ENCODE results near the gene XPNPEP1. TPM values are rescaled to one million over a fixed set of nuclear protein-coding genes. Genes with fewer than 3 reads are reported as not detected.

Gene XPNPEP1
- total and polyA plus RNA-seq, 4 donors = 28.4 to 68.9 (median 43.2) TPM

DNA sequence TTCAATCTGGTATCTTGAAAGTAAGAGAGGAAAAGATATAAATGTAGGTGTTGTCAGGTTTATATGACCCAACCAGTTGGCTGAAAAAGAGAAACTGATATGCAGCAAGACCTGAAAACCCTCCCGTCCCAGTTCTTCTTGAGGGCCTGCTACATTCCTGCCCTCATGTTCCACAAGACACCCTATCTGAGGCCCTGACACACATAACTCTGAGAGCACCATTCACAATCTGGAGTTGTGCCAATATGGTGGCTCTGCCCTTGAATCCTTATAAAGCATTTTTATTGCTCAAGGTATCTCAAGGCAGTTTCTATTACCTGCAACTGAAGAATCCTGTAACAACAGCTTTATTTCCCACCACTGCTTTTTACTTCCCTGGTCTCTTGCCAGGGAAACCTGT is 17.0 kb downstream of the XPNPEP1 start:
- DNase-seq (no peak), ATAC-seq (ENCODE audit: low FRiP score) (no peak)
- H3K27me3 ChIP-seq (ENCODE audit: control insufficient read depth in 1 of 2, insufficient read depth in 2 of 2, low read length in 1 of 2) = no peaks in the 10 kb centered on the region
- H3K36me3 ChIP-seq (ENCODE audit: control insufficient read depth in 1 of 2, insufficient read depth in 2 of 2, low read length in 1 of 2) = peaks cover 0 to 4% of the 10 kb centered on the region in 2 donors
- no peak overlapping the region for H3K27ac ChIP-seq (ENCODE audit: low read depth in 1 of 2, low read length in 2 of 2)
- no peaks in the 10 kb centered on the region for H3K9me3 ChIP-seq (ENCODE audit: control insufficient read depth, low read length)
- intact Hi-C loops (cut with DNase I) = no loop called here
- no peak overlapping the region for H3K4me3 ChIP-seq (ENCODE audit: low read length in 2 of 2)
- 89% methylated on average over 1 of the region's 1 CpG for WGBS, 2 donors
- peaks cover 5 to 7% of the 10 kb centered on the region in 2 donors for H3K4me1 ChIP-seq (ENCODE audit: control insufficient read depth in 1 of 2, insufficient read depth in 2 of 2, low read length in 2 of 2)

DNA sequence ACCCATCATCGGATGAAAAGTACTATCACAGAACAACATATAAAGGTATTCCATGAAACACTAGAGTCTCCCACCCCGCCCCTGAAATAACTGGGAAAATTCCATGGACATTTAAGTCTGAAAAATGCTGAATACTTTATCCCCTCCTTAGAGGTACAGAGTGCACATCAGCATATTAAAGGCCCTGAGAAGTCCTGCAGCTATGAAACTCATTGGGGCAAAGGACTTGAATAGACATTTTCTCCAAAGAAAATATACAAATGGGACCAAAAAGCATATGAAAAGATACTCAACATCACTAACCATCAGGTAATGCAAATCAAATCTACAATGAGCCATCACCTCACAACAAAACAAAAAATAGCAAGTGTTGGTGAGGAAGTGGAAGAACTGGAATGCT is 18.9 kb downstream of the XPNPEP1 start:
- H3K27me3 ChIP-seq (ENCODE audit: control insufficient read depth in 1 of 2, insufficient read depth in 2 of 2, low read length in 1 of 2) = no peaks in the 10 kb centered on the region

DNA sequence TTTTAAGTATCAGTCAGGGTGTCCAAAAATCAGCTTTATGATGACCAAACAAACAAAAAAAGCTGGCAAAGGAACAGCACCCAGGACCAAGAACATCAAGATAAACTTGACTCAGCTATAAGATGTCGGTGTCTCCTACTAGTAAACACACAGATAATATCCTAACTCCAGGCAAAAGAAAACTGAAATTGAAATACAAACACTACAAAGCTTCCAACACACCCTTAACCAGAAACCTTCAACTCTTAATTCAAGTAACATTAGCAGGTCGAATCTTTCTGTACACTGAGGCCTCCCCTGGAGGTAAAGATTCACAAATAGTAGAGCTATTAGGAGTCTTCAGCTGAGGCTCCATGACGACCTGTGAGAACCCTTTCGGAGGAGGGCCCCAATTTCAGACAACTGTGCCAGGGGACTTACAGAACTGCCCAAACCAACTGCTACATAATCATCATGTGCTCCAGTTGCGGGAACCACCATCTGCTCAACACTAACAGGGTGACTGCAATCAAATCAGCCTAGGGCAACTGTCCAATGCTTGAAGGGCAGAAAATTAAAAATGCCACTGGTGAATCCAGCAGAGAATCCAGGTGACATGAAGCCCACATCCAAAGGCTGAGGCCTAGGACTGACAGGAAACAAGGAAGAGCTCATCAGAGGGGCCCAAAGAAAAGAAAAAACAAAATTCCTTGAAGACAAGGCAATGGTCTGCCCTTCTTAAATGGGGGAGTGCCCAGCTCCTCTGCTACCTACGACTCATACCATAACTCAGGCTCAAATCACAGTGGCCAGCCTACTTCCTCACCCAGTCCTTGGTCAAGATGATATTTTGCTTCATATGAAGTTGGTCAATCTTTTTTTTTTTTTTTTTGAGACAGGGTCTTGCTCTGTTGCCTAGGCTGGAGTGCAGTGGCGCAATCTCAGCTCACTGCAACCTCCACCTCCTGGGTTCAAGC is 20.0 kb downstream of the XPNPEP1 start:
- no peak overlapping the region for H3K27ac ChIP-seq (ENCODE audit: low read depth in 1 of 2, low read length in 2 of 2)
- peaks cover 0 to 4% of the 10 kb centered on the region in 2 donors for H3K36me3 ChIP-seq (ENCODE audit: control insufficient read depth in 1 of 2, insufficient read depth in 2 of 2, low read length in 1 of 2)
- no peak overlapping the region for H3K4me3 ChIP-seq (ENCODE audit: low read length in 2 of 2)
- DNase-seq (no peak), ATAC-seq (ENCODE audit: low FRiP score) (no peak)
- intact Hi-C loops (cut with DNase I) = no loop called here
- WGBS, 2 donors = 38 to 55% methylated on average over 7 of the region's 7 CpGs
- H3K4me1 ChIP-seq (ENCODE audit: control insufficient read depth in 1 of 2, insufficient read depth in 2 of 2, low read length in 2 of 2) = peaks cover 12 to 19% of the 10 kb centered on the region in 2 donors
- H3K9me3 ChIP-seq (ENCODE audit: control insufficient read depth, low read length) = no peaks in the 10 kb centered on the region
- H3K27me3 ChIP-seq (ENCODE audit: control insufficient read depth in 1 of 2, insufficient read depth in 2 of 2, low read length in 1 of 2) = no peaks in the 10 kb centered on the region

More for the DNA sequence above, 18.9 kb downstream of the XPNPEP1 start:
- Histone ChIP-seq H3K4me1 (ENCODE audit: control insufficient read depth in 1 of 2, insufficient read depth in 2 of 2, low read length in 2 of 2) (peaks cover 10 to 15% of the 10 kb centered on the region in 2 donors), H3K27ac (ENCODE audit: low read depth in 1 of 2, low read length in 2 of 2) (no peak overlapping the region), H3K36me3 (ENCODE audit: control insufficient read depth in 1 of 2, insufficient read depth in 2 of 2, low read length in 1 of 2) (peaks cover 0 to 4% of the 10 kb centered on the region in 2 donors), H3K9me3 (ENCODE audit: control insufficient read depth, low read length) (no peaks in the 10 kb centered on the region), H3K4me3 (ENCODE audit: low read length in 2 of 2) (no peak overlapping the region)
- intact Hi-C loops (cut with DNase I) = no loop called here
- ATAC-seq (ENCODE audit: low FRiP score) = no peak
- 95 to 100% methylated on average over 2 of the region's 2 CpGs for WGBS, 2 donors
- DNase-seq = no peak

DNA sequence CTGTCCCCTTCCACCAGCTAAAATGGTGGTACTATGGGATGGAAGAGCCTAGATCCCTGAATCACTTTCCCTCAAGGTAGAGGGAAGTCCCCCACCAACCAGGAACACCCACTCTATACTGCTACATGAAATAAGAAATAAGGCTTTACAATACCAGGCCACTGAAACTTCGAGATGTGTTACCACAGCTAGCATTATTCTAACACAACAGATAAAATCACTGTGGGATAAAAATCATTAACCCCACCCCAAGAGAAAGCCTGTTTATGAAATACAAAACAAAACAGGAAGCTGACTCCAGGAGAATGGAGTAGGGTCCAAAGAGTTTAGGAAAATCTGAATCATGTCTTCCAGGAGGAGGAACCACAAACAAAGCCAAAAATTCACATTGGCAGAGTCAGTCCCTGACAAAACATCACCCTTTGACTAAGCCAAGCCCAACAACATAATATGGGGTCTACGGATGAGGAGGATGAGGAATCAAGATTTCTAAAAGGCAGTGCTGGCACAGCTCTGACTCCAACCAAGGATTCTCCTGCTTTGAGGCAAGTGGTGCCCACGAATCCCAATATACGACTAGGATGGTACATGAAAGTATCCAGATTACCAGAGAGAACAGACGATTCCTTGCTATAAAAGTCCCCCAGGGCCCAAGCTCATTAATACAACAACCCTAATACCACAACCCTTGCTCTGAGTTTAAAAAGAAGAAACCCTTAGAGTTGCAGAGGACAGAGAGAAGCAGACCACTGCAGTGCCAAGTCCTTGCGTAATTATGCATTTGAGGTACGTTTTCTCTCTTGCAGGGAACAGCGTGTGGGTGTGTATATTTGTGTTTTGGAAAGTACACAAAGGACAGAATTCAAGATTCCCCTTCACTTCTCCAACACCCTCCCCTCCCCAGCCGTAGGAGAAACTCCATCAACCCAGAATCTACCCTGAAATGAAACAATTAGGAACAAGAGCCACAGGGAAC is 23.7 kb downstream of the XPNPEP1 start:
- peak; percentile 75 for ATAC-seq (ENCODE audit: low FRiP score)

DNA sequence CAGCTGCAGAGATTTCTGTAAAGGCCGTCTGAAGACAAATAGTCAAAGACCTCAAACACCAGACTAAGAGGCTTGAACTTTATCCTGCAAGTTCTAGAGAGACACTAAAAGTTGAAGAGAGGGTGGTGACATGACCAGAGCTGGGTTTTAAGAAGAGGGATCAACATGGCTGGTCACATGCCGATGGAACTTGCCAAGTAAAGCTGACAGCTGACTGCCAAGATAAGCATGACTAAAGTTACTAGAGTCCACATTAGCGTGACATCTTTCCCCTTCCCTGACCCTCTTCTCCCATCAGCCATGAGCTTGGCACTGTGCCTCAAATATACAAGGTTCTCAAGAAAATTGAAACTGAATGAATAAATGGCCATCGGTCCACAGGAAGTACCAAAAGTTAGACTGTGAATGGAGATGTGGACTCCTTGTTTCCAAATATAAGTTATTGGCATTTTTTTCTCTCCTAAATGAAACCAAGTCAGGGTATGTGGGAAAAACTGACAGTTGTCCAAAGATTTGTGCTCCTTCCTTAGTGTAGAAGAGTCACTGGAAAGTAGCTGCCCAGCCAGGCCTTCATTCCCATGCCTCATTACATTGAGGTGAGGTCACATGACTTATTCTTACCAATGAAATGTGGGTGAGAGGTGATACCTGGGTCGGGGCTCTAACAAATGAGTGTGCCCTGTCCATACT is 24.5 kb downstream of the XPNPEP1 start:
- Histone ChIP-seq H3K27ac (ENCODE audit: low read depth in 1 of 2, low read length in 2 of 2) (peak overlapping the region; percentile 95 to 98), H3K4me1 (ENCODE audit: control insufficient read depth in 1 of 2, insufficient read depth in 2 of 2, low read length in 2 of 2) (peaks cover 18 to 25% of the 10 kb centered on the region in 2 donors), H3K9me3 (ENCODE audit: control insufficient read depth, low read length) (no peaks in the 10 kb centered on the region), H3K36me3 (ENCODE audit: control insufficient read depth in 1 of 2, insufficient read depth in 2 of 2, low read length in 1 of 2) (no peaks in the 10 kb centered on the region), H3K27me3 (ENCODE audit: control insufficient read depth in 1 of 2, insufficient read depth in 2 of 2, low read length in 1 of 2) (no peaks in the 10 kb centered on the region), H3K4me3 (ENCODE audit: low read length in 2 of 2) (no peak overlapping the region)
- ATAC-seq (ENCODE audit: low FRiP score) (peak; percentile 73), DNase-seq (no peak)
- intact Hi-C loops (cut with DNase I) = loop anchor here in 1 of 2 donors (5.0 kb wide), 3 partner anchors 33 to 108 kb away; partner anchors contain the start of gene ADD3
- WGBS, 2 donors = 14 to 19% methylated on average over 5 of the region's 5 CpGs

More for the DNA sequence above, 23.7 kb downstream of the XPNPEP1 start:
- WGBS, 2 donors = 10 to 12% methylated on average over 9 of the region's 9 CpGs
- H3K9me3 ChIP-seq (ENCODE audit: control insufficient read depth, low read length) = no peaks in the 10 kb centered on the region
- peak overlapping the region; percentile 95 to 98 for H3K27ac ChIP-seq (ENCODE audit: low read depth in 1 of 2, low read length in 2 of 2)
- no peak overlapping the region for H3K4me3 ChIP-seq (ENCODE audit: low read length in 2 of 2)
- no peak for DNase-seq
- H3K4me1 ChIP-seq (ENCODE audit: control insufficient read depth in 1 of 2, insufficient read depth in 2 of 2, low read length in 2 of 2) = peaks cover 18 to 23% of the 10 kb centered on the region in 2 donors
- H3K36me3 ChIP-seq (ENCODE audit: control insufficient read depth in 1 of 2, insufficient read depth in 2 of 2, low read length in 1 of 2) = no peaks in the 10 kb centered on the region
- H3K27me3 ChIP-seq (ENCODE audit: control insufficient read depth in 1 of 2, insufficient read depth in 2 of 2, low read length in 1 of 2) = no peaks in the 10 kb centered on the region
- intact Hi-C loops (cut with DNase I) = loop anchor here in 1 of 2 donors (5.0 kb wide), 3 partner anchors 33 to 108 kb away; partner anchors contain the start of gene ADD3

DNA sequence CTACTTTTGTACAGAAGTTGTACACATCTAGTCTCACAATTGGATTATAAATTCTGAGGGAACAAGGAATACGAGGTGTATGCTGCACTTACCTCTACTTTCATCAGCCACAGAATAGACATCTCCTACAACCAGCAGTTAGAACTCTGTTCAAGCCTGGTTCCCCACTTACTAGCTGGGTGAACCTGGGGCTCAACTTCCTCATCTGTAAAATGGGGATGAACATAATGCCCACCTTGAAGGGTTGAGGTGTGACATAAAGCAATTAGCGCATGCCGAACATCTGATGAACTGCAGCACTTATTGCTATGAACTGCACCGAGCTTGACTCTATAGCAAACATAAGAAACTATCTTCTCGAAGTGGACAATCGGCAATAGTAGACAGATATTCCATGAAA is 25.3 kb downstream of the XPNPEP1 start:
- intact Hi-C loops (cut with DNase I) = loop anchor here in 1 of 2 donors (5.0 kb wide), 3 partner anchors 34 to 109 kb away; partner anchors contain the start of gene ADD3

DNA sequence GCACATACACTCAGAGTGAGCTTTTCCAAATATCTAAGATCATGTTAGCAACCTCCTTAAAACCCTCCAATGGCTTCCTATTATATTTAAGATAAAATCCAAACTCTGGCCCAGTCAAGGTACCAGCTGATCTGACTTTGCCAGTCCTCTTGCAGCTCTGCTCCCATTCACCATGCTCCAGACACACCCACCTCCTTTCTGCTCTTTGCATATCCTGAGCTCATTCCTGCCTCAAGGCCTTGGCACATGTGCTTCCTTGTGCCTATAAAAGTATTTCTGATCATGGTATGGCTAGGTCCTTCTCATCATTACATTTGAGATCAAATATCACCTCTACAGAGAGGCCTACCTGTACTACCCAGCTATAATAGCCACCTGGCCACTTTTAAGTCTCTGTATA is 27.5 kb downstream of the XPNPEP1 start:
- H3K4me1 ChIP-seq (ENCODE audit: control insufficient read depth in 1 of 2, insufficient read depth in 2 of 2, low read length in 2 of 2) = peaks cover 12 to 23% of the 10 kb centered on the region in 2 donors
- H3K9me3 ChIP-seq (ENCODE audit: control insufficient read depth, low read length) = no peaks in the 10 kb centered on the region
- peak overlapping the region; percentile 62 to 82 for H3K27ac ChIP-seq (ENCODE audit: low read depth in 1 of 2, low read length in 2 of 2)
- ATAC-seq (ENCODE audit: low FRiP score) = no peak
- intact Hi-C loops (cut with DNase I) = loop anchor here in 1 of 2 donors (2.0 to 5.0 kb wide), 4 partner anchors 17 to 111 kb away; partner anchors contain the start of gene ADD3
- no peak overlapping the region for H3K4me3 ChIP-seq (ENCODE audit: low read length in 2 of 2)
- H3K27me3 ChIP-seq (ENCODE audit: control insufficient read depth in 1 of 2, insufficient read depth in 2 of 2, low read length in 1 of 2) = no peaks in the 10 kb centered on the region
- H3K36me3 ChIP-seq (ENCODE audit: control insufficient read depth in 1 of 2, insufficient read depth in 2 of 2, low read length in 1 of 2) = no peaks in the 10 kb centered on the region
- no peak for DNase-seq

More for the DNA sequence above, 25.3 kb downstream of the XPNPEP1 start:
- H3K27ac ChIP-seq (ENCODE audit: low read depth in 1 of 2, low read length in 2 of 2) = peak overlapping the region; percentile 39 to 98
- DNase-seq (no peak), ATAC-seq (ENCODE audit: low FRiP score) (no peak)
- peaks cover 18 to 26% of the 10 kb centered on the region in 2 donors for H3K4me1 ChIP-seq (ENCODE audit: control insufficient read depth in 1 of 2, insufficient read depth in 2 of 2, low read length in 2 of 2)
- H3K9me3 ChIP-seq (ENCODE audit: control insufficient read depth, low read length) = no peaks in the 10 kb centered on the region
- H3K4me3 ChIP-seq (ENCODE audit: low read length in 2 of 2) = no peak overlapping the region
- no peaks in the 10 kb centered on the region for H3K27me3 ChIP-seq (ENCODE audit: control insufficient read depth in 1 of 2, insufficient read depth in 2 of 2, low read length in 1 of 2)
- 96 to 97% methylated on average over 6 of the region's 6 CpGs for WGBS, 2 donors
- no peaks in the 10 kb centered on the region for H3K36me3 ChIP-seq (ENCODE audit: control insufficient read depth in 1 of 2, insufficient read depth in 2 of 2, low read length in 1 of 2)
